ENCODE measurements around the gene SLC27A1.

Gene SLC27A1

GRCh38 chr19:17530586-17530985, 60.3 kb downstream of the SLC27A1 start:
- Histone ChIP-seq H3K36me3 (replicated peaks in 1 of 2; ENCODE audit: control insufficient read depth in 2 of 2, insufficient read depth in 2 of 2, low read length in 2 of 2) (no peaks in the 10 kb centered on the region), H3K14ac (ENCODE audit: low read length) (no peak overlapping the region), H3K79me1 (ENCODE audit: low read depth, low read length) (no peaks in the 10 kb centered on the region), H3K23ac (ENCODE audit: low read depth, low read length, poor library complexity) (no peak overlapping the region), H3K27ac (replicated peaks; ENCODE audit: low read length) (no peak overlapping the region), H3K4ac (ENCODE audit: low read length) (no peak overlapping the region), H2AFZ (ENCODE audit: low read length) (peak overlapping the region; percentile 87), H2BK5ac (ENCODE audit: low read length) (no peak overlapping the region), H3K9me3 (replicated peaks in 1 of 2; ENCODE audit: control insufficient read depth in 2 of 2, insufficient read depth in 1 of 2, low read depth in 1 of 2, low read length in 2 of 2) (peaks cover 0 to 6% of the 10 kb centered on the region in 2 donors), H2BK120ac (ENCODE audit: low read depth, low read length) (no peak overlapping the region), H2BK12ac (ENCODE audit: low read length) (peak overlapping the region; percentile 6), H4K91ac (ENCODE audit: low read depth, low read length, poor library complexity) (no peak overlapping the region), H3K18ac (ENCODE audit: low read length) (peak overlapping the region; percentile 48), H3K27me3 (ENCODE audit: control insufficient read depth in 3 of 3, insufficient read depth in 3 of 3, low read depth in 1 of 3, low read length in 3 of 3) (peaks cover 0 to 2% (median 0%) of the 10 kb centered on the region in 3 experiments), H4K8ac (ENCODE audit: low read depth, low read length) (no peak overlapping the region), H3K4me1 (ENCODE audit: control insufficient read depth in 2 of 2, insufficient read depth in 1 of 2, low read depth in 1 of 2, low read length in 2 of 2) (peaks cover 2 to 7% of the 10 kb centered on the region in 2 donors), H3K4me3 (ENCODE audit: low read length in 2 of 2) (no peak overlapping the region), H2BK15ac (ENCODE audit: low read length) (peak overlapping the region; percentile 62), H2AK5ac (ENCODE audit: low read depth, low read length) (no peak overlapping the region), H3K4me2 (ENCODE audit: insufficient read depth, low read length, poor library complexity, severe bottlenecking) (no peak overlapping the region), H3K9ac (ENCODE audit: low read depth, low read length, poor library complexity) (peak overlapping the region; percentile 77)
- DNase-seq (ENCODE audit: low spot score): no peak
- WGBS, 2 donors (ENCODE audit: extremely low coverage in 2 of 2, insufficient read length in 2 of 2, insufficient replicate concordance in 1 of 2): no CpG with 5 or more reads among the region's 8 CpGs

- no peak overlapping the region for H2BK5ac ChIP-seq (ENCODE audit: low read length)
Observed at GRCh38 chr19:17532116-17532515, 61.8 kb downstream of the SLC27A1 start.

GRCh38 chr19:17532557-17532956, 62.2 kb downstream of the SLC27A1 start:
- no peak overlapping the region for H3K9ac ChIP-seq (ENCODE audit: low read depth, low read length, poor library complexity)
- H3K9me3 ChIP-seq (replicated peaks in 1 of 2; ENCODE audit: control insufficient read depth in 2 of 2, insufficient read depth in 1 of 2, low read depth in 1 of 2, low read length in 2 of 2): peaks cover 0 to 6% of the 10 kb centered on the region in 2 donors
- peak overlapping the region; percentile 31 for H2BK12ac ChIP-seq (ENCODE audit: low read length)
- peak overlapping the region; percentile 54 for H2BK15ac ChIP-seq (ENCODE audit: low read length)
- H2BK120ac ChIP-seq (ENCODE audit: low read depth, low read length): no peak overlapping the region
- H3K18ac ChIP-seq (ENCODE audit: low read length): no peak overlapping the region
- no peak overlapping the region for H2BK5ac ChIP-seq (ENCODE audit: low read length)
- H3K4me2 ChIP-seq (ENCODE audit: insufficient read depth, low read length, poor library complexity, severe bottlenecking): no peak overlapping the region
- no peak overlapping the region for H2AFZ ChIP-seq (ENCODE audit: low read length)
- no peak overlapping the region for H3K4ac ChIP-seq (ENCODE audit: low read length)
- WGBS, 2 donors (ENCODE audit: extremely low coverage in 2 of 2, insufficient read length in 2 of 2, insufficient replicate concordance in 1 of 2): no CpG with 5 or more reads among the region's 7 CpGs
- H3K27me3 ChIP-seq (ENCODE audit: control insufficient read depth in 3 of 3, insufficient read depth in 3 of 3, low read depth in 1 of 3, low read length in 3 of 3): peaks cover 0 to 2% (median 0%) of the 10 kb centered on the region in 3 experiments
- no peak overlapping the region for H2AK5ac ChIP-seq (ENCODE audit: low read depth, low read length)
- no peak overlapping the region for H3K27ac ChIP-seq (replicated peaks; ENCODE audit: low read length)
- H3K4me3 ChIP-seq (ENCODE audit: low read length in 2 of 2): no peak overlapping the region
- no peak overlapping the region for H3K23ac ChIP-seq (ENCODE audit: low read depth, low read length, poor library complexity)
- H4K8ac ChIP-seq (ENCODE audit: low read depth, low read length): peak overlapping the region; percentile 10
- no peak for DNase-seq (ENCODE audit: low spot score)
- H4K91ac ChIP-seq (ENCODE audit: low read depth, low read length, poor library complexity): no peak overlapping the region
- H3K14ac ChIP-seq (ENCODE audit: low read length): no peak overlapping the region
- no peaks in the 10 kb centered on the region for H3K79me1 ChIP-seq (ENCODE audit: low read depth, low read length)
- H3K36me3 ChIP-seq (replicated peaks in 1 of 2; ENCODE audit: control insufficient read depth in 2 of 2, insufficient read depth in 2 of 2, low read length in 2 of 2): no peaks in the 10 kb centered on the region
- peaks cover 2 to 7% of the 10 kb centered on the region in 2 donors for H3K4me1 ChIP-seq (ENCODE audit: control insufficient read depth in 2 of 2, insufficient read depth in 1 of 2, low read depth in 1 of 2, low read length in 2 of 2)

More at GRCh38 chr19:17532116-17532515, 61.8 kb downstream of the SLC27A1 start:
- peaks cover 2 to 7% of the 10 kb centered on the region in 2 donors for H3K4me1 ChIP-seq (ENCODE audit: control insufficient read depth in 2 of 2, insufficient read depth in 1 of 2, low read depth in 1 of 2, low read length in 2 of 2)
- H3K18ac ChIP-seq (ENCODE audit: low read length): no peak overlapping the region
- no peak overlapping the region for H3K4me2 ChIP-seq (ENCODE audit: insufficient read depth, low read length, poor library complexity, severe bottlenecking)
- DNase-seq (ENCODE audit: low spot score): no peak
- no peak overlapping the region for H3K14ac ChIP-seq (ENCODE audit: low read length)
- no peak overlapping the region for H2BK120ac ChIP-seq (ENCODE audit: low read depth, low read length)
- peak overlapping the region; percentile 54 for H2BK15ac ChIP-seq (ENCODE audit: low read length)
- no peak overlapping the region for H3K9ac ChIP-seq (ENCODE audit: low read depth, low read length, poor library complexity)
- no peaks in the 10 kb centered on the region for H3K79me1 ChIP-seq (ENCODE audit: low read depth, low read length)
- H3K27me3 ChIP-seq (ENCODE audit: control insufficient read depth in 3 of 3, insufficient read depth in 3 of 3, low read depth in 1 of 3, low read length in 3 of 3): peaks cover 0 to 2% (median 0%) of the 10 kb centered on the region in 3 experiments
- H4K8ac ChIP-seq (ENCODE audit: low read depth, low read length): peak overlapping the region; percentile 10
- H2AFZ ChIP-seq (ENCODE audit: low read length): no peak overlapping the region
- no CpG with 5 or more reads among the region's 16 CpGs for WGBS, 2 donors (ENCODE audit: extremely low coverage in 2 of 2, insufficient read length in 2 of 2, insufficient replicate concordance in 1 of 2)
- H3K36me3 ChIP-seq (replicated peaks in 1 of 2; ENCODE audit: control insufficient read depth in 2 of 2, insufficient read depth in 2 of 2, low read length in 2 of 2): no peaks in the 10 kb centered on the region
- H3K23ac ChIP-seq (ENCODE audit: low read depth, low read length, poor library complexity): no peak overlapping the region
- H4K91ac ChIP-seq (ENCODE audit: low read depth, low read length, poor library complexity): no peak overlapping the region
- no peak overlapping the region for H3K27ac ChIP-seq (replicated peaks; ENCODE audit: low read length)
- no peak overlapping the region for H3K4me3 ChIP-seq (ENCODE audit: low read length in 2 of 2)
- peak overlapping the region; percentile 75 for H2AK5ac ChIP-seq (ENCODE audit: low read depth, low read length)
- H3K9me3 ChIP-seq (replicated peaks in 1 of 2; ENCODE audit: control insufficient read depth in 2 of 2, insufficient read depth in 1 of 2, low read depth in 1 of 2, low read length in 2 of 2): peaks cover 0 to 6% of the 10 kb centered on the region in 2 donors
- H3K4ac ChIP-seq (ENCODE audit: low read length): no peak overlapping the region
- peak overlapping the region; percentile 31 for H2BK12ac ChIP-seq (ENCODE audit: low read length)

- Histone ChIP-seq H3K9ac (ENCODE audit: low read depth, low read length, poor library complexity) (no peak overlapping the region), H2BK5ac (ENCODE audit: low read length) (no peak overlapping the region), H3K27me3 (ENCODE audit: control insufficient read depth in 3 of 3, insufficient read depth in 3 of 3, low read depth in 1 of 3, low read length in 3 of 3) (peaks cover 0 to 7% (median 0%) of the 10 kb centered on the region in 3 experiments), H2BK120ac (ENCODE audit: low read depth, low read length) (no peak overlapping the region), H2BK12ac (ENCODE audit: low read length) (no peak overlapping the region), H3K4me1 (ENCODE audit: control insufficient read depth in 2 of 2, insufficient read depth in 1 of 2, low read depth in 1 of 2, low read length in 2 of 2) (peaks cover 7% of the 10 kb centered on the region in 2 donors), H4K91ac (ENCODE audit: low read depth, low read length, poor library complexity) (no peak overlapping the region), H3K79me1 (ENCODE audit: low read depth, low read length) (no peaks in the 10 kb centered on the region), H4K8ac (ENCODE audit: low read depth, low read length) (no peak overlapping the region), H3K4ac (ENCODE audit: low read length) (no peak overlapping the region), H3K18ac (ENCODE audit: low read length) (no peak overlapping the region), H3K4me3 (ENCODE audit: low read length in 2 of 2) (no peak overlapping the region), H3K14ac (ENCODE audit: low read length) (no peak overlapping the region), H3K27ac (replicated peaks; ENCODE audit: low read length) (no peak overlapping the region), H2AFZ (ENCODE audit: low read length) (no peak overlapping the region), H2BK15ac (ENCODE audit: low read length) (no peak overlapping the region), H3K9me3 (replicated peaks in 1 of 2; ENCODE audit: control insufficient read depth in 2 of 2, insufficient read depth in 1 of 2, low read depth in 1 of 2, low read length in 2 of 2) (peaks cover 0 to 1% of the 10 kb centered on the region in 2 donors), H3K4me2 (ENCODE audit: insufficient read depth, low read length, poor library complexity, severe bottlenecking) (no peak overlapping the region), H2AK5ac (ENCODE audit: low read depth, low read length) (no peak overlapping the region), H3K36me3 (replicated peaks in 1 of 2; ENCODE audit: control insufficient read depth in 2 of 2, insufficient read depth in 2 of 2, low read length in 2 of 2) (no peaks in the 10 kb centered on the region), H3K23ac (ENCODE audit: low read depth, low read length, poor library complexity) (peak overlapping the region; percentile 43)
- DNase-seq (ENCODE audit: low spot score): no peak
Observed at GRCh38 chr19:17534767-17535166, 64.4 kb downstream of the SLC27A1 start.

Measured in neuronal stem cell (in vitro differentiated cells).